ENCODE measurements around the gene PTTG1IP2. TPM values are rescaled to one million over a fixed set of nuclear protein-coding genes. Genes with fewer than 3 reads are reported as not detected.

Gene PTTG1IP2
- total and polyA plus RNA-seq, 8 donors: not detected

DNA sequence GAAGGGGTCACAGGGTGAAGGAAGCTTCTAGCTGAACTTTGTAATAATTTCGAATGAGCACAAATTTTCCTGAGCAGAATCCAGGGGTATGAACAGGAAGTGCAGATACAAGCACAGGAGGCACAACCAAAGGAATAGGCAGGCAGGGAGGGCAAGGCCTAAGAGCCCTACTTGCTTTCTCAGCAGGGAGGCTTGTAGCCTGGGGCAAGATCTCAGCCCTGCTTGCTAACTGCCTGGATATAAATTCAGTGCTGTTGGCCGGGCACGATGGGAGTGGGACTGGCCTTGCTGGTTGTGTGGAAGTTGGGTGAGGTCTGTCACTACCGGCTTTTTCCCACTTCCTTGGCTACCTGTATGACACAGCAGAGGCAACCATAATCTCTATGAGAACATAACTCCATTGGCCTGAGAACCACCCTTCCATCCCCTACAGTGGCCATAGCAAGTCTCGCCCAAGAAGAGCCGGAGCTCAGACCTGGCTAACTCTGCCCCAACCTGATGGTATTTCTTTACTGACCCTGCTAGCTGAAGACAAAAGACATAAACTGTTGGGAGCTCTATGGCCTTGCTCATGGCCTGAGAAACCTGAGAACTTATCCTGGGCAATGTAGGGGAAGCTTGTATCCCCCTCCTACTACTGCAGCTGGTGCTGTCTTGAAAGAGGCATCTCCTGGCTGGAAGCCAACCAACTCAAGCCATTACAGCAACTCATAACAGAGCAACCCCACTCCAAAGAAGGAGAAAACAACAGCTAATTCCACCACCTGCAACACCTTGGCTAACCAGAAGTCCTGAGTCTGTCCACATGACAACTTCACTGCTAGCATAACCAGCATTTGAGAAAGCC lies 38.6 kb upstream of the PTTG1IP2 start:
- Histone ChIP-seq H3K4me3 (no peak overlapping the region), H3K27me3 (no peaks in the 10 kb centered on the region), H3K9me3 (no peaks in the 10 kb centered on the region), H3K27ac (no peak overlapping the region), H3K4me1 (no peaks in the 10 kb centered on the region), H3K36me3 (no peaks in the 10 kb centered on the region)
- DNase-seq (no peak), FAIRE-seq (no peak), ATAC-seq (no peak)
- 85 to 87% methylated on average over 6 of the region's 6 CpGs for WGBS, 2 donors
- TF ChIP-seq CTCF (IDR thresholded peaks at IDR 0.05): no peak
- intact Hi-C loops (cut with DNase I): loop anchor here in 1 of 3 donors (5.0 kb wide), 1 partner anchor 279 kb away; the partner anchor contains the start of gene STEAP1

GRCh38 chr7:90432752-90433151 lies 36.7 kb upstream of the PTTG1IP2 start:
- intact Hi-C loops (cut with DNase I): loop anchor here in 1 of 3 donors (5.0 kb wide), 1 partner anchor 280 kb away; the partner anchor contains the start of gene STEAP1
- TF ChIP-seq CTCF (IDR thresholded peaks at IDR 0.05): no peak
- H3K36me3 ChIP-seq: no peaks in the 10 kb centered on the region
- H3K9me3 ChIP-seq: no peaks in the 10 kb centered on the region
- H3K27ac ChIP-seq: no peak overlapping the region
- ATAC-seq: no peak
- no peak for FAIRE-seq
- no peaks in the 10 kb centered on the region for H3K4me1 ChIP-seq
- 72 to 81% methylated on average over 10 of the region's 10 CpGs for WGBS, 2 donors
- no peaks in the 10 kb centered on the region for H3K27me3 ChIP-seq
- H3K4me3 ChIP-seq: no peak overlapping the region
- DNase-seq: peak in 1 of 6 donors; percentile 35

DNA sequence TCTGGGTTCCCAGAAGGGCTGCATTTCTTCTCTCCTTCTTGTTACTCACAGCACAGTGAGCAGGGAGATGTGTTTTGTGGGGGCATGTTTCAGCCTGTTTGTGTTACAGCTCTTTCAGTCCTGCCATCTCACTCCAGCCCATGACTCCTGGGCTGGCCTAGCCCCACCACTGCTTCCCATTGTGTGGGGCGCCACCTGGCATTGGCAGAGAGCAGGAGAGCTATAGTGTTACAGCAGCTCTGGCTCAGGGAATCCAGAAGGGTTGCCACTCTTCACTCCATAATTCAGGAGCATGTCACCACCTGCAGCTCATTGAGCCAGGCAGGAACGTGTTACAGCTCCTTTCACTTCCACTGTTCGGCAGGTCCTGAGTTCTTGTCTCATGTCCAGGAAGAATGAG lies 36.2 kb upstream of the PTTG1IP2 start:
- Histone ChIP-seq H3K36me3 (no peaks in the 10 kb centered on the region), H3K9me3 (no peaks in the 10 kb centered on the region), H3K27ac (no peak overlapping the region), H3K4me1 (no peaks in the 10 kb centered on the region), H3K4me3 (no peak overlapping the region), H3K27me3 (no peaks in the 10 kb centered on the region)
- WGBS, 2 donors: 81 to 96% methylated on average over 3 of the region's 3 CpGs
- TF ChIP-seq CTCF (IDR thresholded peaks at IDR 0.05): no peak
- ATAC-seq: no peak
- FAIRE-seq: no peak
- no peak for DNase-seq
- intact Hi-C loops (cut with DNase I): loop anchor here in 1 of 3 donors (5.0 kb wide), 1 partner anchor 281 kb away; the partner anchor contains the start of gene STEAP1

- FAIRE-seq: no peak
- no peak for TF ChIP-seq CTCF (IDR thresholded peaks at IDR 0.05)
- no peaks in the 10 kb centered on the region for H3K36me3 ChIP-seq
- WGBS, 2 donors: 53 to 55% methylated on average over 2 of the region's 2 CpGs
- intact Hi-C loops (cut with DNase I): no loop called here
- ATAC-seq: peak in 1 of 4 donors; percentile 63
- no peaks in the 10 kb centered on the region for H3K4me1 ChIP-seq
- H3K27me3 ChIP-seq: no peaks in the 10 kb centered on the region
- no peak overlapping the region for H3K27ac ChIP-seq
- H3K9me3 ChIP-seq: no peaks in the 10 kb centered on the region
- no peak overlapping the region for H3K4me3 ChIP-seq
- DNase-seq: no peak
These were observed 23.8 kb upstream of the PTTG1IP2 start for GRCh38 chr7:90445633-90446032.
